Embryonic facial prominence (tissue), 1 donor: ENCODE data around the gene RHBDL3.
"Not testable (repeated sequence)": the region's sequence is repeated elsewhere in the genome, so short reads cannot be mapped to it uniquely, and the experiment has no call there.

Experiments used
- DNase-seq: peaks from one replicate; pipeline ENCODE4 v3.0.0-alpha.2; 2016; ENCODE audit errors: extremely low spot score

Gene RHBDL3

DNA sequence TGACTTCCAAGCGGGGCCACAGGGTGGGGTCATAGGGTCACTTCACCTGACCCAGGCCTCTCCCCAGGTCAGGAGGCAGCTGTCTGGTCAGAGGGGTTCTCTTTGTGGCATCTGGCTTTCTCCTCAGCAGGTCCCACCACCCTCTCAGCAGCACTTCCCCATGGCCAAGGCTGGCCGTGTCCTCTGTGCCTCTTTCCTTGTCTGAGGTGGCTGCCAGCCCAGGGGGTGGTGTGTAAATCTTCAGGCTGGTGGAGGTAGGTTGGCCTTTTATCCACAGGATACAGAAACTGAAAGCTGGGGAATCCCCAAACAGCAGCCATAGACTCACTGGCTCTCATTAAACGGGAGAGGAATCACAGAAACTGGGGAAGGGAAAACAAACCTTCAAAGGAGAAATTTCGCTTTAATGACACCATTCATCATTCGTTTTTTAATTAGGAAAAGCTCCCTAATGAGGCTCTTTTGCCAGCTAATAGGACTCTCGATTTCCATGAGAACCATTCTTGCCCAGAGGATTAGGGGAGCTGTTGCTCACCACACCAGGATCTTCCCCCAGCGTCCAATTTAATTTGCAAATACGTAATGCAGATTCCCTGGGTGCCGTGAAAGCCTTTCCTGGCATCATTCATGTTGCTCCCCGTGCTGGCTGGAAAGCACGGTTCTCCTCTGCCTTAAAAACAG, 58.3 kb downstream of the RHBDL3 start:
- no peak for DNase-seq

DNA sequence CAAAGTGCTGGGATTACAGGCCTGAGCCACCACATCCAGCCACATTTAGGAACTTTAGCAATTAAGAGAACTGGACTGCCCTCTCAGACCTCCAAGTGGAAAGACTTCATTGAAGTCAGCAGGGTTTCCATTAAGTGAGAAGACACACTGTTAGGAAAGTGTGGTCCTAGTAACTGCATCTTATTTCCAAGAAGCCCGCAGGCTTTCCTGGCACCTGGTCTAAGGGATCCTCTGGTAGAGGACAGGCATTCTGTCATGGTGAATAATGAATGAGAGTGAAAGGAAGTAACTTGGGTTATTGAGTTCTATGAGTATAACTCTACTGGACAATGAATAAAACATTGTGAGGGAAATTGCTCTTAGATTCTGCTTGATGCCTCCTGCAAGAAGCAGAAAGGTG, 62.3 kb downstream of the RHBDL3 start:
- DNase-seq = no peak

DNA sequence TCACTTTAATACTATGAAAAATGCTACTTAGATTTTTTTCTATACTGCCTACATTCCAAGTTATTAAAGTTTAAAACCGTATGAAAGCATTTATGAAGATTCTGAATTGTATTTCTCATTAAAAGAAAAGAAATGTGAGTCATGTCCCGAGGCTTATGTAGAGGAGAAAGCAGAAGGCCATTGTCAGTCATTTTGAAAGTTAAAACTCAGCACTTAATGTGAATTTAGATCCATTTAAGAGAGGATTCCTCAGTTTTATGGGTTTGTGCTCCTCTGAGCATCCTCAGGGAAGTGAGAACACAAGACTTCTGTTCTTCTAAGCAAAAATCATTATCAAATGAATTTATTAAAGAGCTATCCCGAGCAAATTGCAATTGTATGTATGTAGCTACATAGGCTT, 64.5 kb downstream of the RHBDL3 start:
- DNase-seq = no peak

DNA sequence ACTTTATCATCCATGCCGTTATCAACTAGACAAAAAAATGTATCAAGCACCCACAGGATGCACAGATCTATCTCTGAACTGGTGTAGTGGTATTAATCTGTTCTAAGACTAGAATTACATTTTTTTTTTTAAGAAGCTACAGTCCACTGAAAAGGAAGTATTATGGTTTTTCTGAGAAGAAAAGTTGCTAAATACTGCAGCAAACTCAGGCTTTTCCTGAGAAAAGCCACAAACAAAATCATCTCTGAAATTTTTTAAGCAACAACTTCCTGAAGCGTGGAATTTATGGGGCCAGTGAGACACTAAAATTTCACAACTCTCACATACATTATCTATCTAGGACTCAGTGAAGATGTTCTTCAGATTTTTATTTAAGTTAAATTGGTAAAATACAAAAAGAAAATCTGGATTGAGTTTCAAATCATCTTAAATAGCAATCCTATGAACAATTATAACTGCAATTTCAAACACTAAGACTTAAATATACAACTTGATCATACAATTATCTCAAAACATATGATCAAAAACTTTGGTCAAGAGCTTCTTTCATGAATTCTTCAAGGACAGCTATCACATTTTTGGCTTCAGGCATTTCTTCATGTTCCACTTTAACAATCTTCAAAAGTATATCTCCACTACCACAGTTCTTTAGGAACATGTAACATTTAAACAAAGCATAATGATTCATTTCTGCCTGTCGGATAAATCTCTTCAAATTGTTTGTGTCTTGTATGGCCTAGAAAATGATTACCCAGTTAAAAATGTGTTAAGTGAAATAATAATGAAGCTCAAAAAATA, 65.8 kb downstream of the RHBDL3 start:
- no peak for DNase-seq

DNA sequence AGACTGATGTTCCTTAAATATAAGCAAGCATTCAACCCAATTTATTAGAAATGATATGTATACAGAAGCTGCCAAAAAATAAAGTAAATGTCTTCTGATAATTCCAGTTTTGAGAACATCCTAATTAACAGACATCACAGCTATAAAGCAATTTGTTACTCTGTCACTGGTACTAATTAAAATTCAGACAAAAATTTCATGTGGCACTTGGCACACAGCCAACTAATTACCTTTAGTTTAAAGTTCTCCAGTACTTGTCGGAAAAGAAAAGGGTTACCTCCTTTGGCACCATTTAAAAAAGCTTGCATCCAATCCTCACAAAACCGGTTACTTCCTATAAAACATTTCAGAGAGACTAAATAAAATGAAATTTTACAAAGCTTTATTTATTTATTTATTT, 67.6 kb downstream of the RHBDL3 start:
- DNase-seq = no peak

DNA sequence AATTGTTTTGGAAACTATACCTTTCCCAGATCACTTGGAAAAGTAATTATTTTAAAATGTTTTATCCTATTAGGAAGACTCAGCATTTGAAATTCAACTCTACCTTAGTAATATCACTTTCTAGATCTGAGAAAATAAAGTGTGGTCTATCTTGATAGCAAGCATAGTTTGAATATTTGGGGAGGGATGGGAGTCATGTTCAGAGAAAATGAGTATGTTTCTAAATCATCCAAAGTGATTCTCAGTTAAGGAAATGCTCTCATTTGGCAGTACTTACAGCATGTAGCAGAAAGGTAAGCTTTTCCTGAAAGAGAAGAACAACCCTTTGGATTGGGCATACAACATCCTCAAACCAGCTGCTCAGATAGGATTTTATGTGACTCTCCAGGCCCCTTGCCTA, 69.4 kb downstream of the RHBDL3 start:
- no peak for DNase-seq

DNA sequence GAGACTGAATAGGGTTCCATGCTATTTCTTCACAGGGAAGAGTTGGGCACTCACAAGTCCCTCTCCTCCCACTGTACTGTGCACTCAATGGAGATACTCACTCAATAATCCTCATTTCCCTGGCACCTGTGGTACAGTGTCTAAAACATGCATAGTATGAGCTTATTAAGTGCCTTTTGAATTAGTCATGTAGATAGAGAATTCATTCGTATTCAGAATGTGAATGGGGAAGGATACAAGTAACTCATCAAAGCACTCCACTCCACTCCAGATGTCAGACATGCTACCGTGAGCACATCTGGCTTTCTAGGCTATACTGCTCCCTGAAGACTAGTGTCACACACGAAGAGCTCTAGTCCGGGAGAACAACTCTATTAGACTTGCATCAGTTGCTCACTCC, 70.1 kb downstream of the RHBDL3 start:
- DNase-seq = no peak

DNA sequence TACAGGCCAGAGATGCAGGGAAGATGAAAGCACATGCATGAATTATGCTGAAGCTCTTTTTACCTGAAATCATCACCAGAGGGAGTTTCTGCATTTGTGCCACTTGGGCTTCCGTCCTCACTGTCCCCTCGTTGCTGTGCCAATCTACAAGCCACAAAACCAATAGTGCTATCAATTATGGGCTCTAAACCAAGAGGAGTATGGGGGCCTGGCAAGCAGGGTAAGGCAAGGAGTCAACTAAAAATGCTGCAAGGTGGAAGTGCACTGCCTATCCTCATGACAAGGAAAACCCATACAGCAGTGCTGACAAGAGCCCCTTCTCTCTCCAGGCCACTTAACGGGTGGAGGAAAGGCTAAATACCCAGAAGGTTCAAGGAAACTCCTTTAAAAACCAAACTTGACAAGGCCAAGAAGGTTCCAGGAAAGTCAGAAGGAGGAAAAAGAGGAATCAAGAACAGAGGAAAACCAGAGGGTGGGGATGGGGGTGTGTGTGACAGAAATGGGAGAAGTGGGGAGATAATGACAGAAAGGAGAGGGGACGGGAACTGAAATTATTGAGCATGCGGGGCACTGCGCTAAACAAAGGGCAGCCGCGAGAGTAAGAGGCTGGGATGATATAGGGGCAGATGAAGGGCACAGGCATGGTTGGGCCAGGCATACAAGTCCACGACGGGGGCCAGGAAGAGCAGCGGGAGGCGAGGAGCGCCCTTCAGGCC, 75.7 kb downstream of the RHBDL3 start:
- DNase-seq = no peak

DNA sequence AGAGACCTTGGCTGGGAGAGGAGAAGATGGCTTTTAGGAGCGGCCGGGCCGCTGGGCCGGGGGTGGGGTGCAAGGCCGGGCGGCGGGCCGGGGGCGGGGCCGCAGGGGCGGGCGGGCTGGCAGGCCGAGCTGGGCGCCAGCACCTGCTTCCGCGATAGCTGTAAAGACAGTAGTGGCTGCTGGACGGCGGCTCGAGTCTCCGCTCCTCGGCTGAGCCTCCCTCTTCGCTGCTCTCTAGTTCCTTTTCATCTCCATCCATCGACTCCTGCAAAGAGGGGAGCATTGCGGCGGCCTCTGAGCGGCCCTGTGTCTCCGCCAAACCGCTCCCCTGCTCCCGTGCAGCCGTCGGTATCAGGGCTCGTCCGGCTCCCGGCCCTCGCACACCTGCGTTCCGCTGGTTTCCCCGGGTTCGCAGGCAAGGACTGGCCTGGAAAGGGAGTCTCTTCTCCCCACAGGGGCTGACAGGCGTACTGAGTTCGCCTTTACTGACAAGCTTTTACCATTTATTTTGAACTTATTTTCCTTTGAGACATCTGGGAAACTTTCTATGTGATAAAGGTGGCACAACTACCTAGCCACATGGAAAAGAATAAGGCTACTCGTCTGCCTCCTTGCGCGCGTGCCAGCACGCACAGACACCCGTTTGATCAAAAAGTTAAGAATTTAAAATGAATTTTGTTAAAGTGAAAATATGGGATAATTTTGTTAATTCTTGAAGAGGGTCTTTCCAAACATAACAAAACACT, 76.4 kb downstream of the RHBDL3 start, which contains the start of gene C17orf75:
Gene C17orf75 (minus strand): TSS at position 317 of the 746 bp plus-strand sequence. CDS start 34 bp downstream, at position 283.
- peak; percentile 54 for DNase-seq

DNA sequence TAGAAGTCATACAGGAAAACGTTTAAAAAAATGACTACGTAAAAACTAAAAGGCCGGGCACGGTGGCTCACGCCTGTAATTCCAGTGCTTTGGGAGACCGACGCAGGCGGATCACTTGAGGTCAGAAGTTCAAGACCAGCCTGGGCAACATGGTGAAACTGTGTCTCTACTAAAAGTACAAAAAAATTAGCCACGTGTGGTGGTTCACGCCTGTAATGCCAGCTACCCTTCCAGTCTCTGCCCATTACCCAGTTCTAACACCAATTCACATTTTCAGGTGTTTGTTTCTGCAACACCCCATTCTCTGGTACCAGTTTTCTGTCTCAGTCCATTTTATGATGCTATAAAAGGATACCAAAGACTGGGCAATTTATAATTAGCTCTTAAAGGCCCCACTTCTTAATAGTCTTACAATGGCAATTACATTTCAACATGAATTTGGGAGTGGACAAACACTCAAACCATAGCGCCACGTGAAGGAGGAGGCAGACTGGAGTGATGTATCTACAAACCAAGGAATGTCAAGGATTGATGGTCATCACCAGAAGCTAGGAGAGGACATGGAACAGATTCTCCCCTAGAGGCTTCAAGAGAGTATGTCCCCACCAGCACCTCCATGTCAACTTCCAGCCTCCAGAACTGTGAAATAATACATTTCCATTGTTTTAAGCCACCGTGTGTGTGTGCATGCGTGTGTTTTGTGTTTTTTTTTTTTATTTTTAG, 77.1 kb downstream of the RHBDL3 start:
- no peak for DNase-seq

DNA sequence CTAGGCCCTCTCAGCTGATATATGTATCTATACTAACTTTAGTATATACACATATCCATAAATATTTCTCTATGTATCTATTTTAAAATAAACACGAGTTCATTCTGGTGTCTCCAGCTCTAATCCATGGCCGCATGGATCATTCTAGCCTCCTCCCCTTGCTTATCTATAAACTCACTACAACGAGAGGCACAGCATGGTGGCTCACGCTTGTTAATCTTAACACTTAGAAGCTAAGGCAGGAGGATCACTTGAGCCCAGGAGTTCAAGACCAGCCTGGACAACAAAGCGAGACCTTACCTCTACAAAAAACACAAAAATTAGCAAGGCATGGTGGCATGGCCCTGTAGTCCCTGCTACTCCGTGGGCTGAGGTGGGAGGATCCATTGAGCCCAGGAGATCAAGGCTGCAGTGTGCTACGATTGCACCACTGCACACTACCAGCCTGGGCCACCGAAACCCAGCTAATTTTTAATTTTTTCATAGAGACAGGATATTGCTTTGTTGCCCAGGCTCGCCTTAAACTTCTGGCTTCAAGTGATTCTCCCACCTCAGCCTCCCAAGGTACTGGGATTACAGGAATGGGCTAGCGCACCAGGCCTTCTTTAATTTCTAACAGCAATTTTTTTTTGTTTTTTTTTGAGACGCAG, 80.4 kb downstream of the RHBDL3 start:
- DNase-seq = no peak

DNA sequence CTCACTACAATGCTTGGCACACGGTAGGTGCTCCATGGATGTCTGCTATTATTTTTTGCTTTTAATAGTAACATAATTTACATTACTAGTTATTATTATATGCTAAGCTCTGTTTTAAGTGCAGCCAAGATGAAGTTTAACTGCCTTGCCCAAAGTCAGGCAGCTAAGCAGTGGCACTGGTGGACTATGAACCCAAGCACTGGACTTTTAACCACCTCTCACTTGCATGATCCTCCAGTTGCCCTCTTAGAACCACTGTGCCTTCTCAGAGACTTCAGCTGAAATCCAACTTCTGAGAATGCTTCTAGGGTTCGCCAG, 82.8 kb downstream of the RHBDL3 start:
- DNase-seq = no peak

DNA sequence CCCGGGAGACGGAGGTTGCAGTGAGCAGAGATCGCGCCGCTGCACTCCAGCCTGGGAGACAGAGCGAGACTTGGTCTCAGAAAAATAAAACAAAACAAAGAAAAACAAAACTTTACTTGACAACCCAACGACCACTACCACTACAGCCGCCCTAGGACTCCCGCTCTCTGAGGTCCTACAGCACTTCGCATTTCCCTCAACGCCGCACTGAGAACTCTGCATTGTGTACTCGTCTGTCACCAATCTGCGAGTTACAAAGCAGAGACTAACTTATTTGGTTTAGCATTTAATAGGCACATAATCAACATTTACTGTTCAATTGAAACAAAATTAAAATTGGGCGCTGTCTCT, 83.8 kb downstream of the RHBDL3 start:
- DNase-seq = no peak

DNA sequence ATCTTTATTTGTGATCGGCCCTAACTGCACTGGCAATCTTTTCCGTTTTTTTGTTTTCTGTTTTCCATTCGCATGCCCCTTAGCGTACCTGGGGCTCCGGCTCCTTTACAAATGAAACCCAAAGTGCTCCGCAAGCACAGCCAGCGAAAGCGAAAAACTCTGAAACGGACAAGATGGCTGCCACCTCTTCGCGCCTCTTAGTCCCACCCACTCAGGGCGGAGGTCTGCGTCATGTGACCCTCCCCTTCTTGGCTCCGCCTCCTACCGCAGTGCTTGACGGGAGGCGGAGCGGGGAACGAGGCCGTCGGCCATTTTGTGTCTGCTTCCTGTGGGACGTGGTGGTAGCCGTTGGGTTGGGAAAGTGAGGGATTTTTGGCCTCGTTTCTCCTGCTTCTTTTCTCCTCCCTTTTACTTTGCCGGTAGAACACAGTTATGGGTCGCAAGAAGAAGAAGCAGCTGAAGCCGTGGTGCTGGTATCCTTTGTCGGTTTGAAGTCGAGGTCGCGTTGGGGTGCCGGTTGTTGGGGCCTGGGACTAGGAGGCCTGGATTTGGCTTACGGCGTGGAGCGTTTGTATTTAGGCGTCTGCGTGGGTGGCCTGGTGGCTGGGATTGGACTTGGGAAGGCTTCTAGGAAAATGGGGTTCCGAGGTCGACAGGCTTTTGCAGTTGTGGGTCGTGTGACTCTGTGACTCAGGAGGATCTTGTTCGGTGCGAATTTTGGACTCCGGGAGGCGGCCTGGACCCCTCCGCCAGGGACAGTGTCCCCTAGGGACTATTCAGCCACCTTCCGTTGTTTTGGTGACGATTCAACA, 84.4 kb downstream of the RHBDL3 start, which contains the start of gene ZNF207:
Gene ZNF207 (plus strand): TSS at position 304 of the 812 bp plus-strand sequence. CDS start 129 bp downstream, at position 433.
- DNase-seq = peak; percentile 96

DNA sequence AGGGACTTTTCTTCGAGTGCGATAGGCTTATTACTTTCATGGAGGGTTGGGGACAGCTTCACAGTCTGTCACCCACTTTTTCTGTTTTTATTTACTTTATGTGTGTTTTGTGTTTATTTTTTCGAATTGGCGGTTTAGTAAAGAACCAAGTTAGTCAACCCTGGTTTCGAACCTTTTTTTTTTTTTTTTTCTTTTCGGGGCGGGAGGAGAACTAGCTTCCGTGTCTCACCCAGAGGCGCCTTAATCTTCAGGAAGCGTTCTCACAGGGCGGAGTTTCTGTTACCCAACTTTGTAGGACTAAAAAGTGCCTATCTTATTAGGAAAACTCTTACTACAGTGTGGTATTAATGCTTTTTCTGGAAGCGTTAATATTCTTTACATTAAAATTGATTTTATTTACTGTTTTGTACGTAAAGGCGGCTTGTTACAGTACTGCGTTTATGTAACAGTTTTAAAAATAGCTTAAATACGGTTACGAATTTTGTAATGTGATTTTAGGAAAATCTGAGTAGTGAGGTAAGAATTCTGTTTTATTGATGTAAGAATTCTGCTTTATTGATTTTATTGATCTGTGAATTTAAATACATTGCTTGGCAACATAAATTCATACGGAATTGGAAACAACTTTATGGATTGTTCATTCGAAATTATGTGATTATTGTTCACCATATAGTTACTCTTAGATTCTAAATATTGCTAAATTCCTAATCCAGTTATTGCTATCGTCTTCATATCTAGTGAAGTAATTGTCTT, 85.2 kb downstream of the RHBDL3 start:
- DNase-seq = peak; percentile 52

DNA sequence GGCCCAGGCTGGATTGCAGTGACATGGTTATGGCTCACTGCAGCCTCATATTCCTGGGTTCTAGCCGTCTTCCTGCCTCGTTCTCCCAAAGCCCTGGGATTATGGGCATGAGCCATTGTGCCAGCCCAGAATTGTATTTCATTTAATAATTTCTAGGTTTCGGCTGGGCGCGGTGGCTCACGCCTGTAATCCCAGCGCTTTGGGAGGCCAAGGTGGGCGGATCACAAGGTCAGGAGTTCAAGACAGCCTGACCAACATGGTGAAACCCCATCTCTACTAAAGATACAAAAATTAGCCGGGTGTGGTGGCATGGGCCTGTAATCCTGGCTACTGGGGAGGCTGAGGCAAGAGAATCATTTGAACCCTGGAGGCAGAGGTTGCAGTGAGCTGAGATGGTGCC, 87.1 kb downstream of the RHBDL3 start:
- not testable (repeated sequence) for DNase-seq

DNA sequence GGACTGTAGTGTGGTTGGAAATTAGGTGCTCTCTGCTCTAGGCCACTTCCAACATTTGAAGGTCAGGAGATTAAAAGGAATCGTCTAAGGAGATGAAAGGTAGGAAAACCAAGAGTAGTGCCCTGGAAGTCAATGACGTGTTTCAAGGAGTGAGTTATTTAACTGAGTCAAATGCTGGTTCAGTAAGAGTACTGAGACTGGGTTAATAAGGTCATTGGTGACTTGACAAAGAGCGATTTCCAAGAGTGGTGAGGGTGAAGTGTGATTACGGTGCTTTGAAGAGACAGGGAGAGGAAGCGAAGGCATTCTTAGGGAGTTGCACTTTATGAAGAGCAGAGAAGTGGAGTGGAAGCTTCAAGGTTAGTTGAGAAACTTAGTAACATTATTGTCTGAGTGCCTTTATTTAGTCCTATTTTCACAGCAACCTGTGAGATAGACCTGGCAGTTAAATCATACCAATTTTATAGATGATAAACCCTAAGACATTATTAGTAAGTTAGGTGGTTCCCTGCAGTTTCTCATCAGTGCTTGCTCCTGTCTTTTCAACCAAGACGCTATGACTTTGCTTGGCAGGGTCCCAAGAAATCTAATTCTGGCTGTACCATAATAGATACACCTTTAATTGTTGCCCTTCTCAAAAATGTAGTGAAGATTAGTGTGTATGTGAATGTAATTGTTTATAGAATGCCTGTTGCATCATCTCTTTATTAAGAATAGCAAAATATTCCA, 90.2 kb downstream of the RHBDL3 start:
- no peak for DNase-seq

DNA sequence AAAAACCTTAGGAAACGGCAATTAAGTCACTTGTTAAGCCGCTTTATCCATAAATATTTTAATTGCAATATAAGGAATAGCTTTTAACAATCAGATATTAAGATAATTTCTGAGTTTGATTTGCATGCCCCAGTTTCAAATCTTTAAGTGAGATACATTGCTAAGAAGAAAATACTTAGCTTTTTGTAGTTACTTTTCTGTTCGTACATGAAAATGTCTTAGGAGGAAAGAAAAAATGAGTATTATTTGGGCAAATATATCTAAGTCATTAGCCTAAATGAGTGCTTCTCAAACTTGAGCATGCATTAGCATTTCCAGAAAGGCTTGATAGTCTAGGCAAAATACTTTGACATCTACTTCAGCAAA, 90.7 kb downstream of the RHBDL3 start:
- no peak for DNase-seq

DNA sequence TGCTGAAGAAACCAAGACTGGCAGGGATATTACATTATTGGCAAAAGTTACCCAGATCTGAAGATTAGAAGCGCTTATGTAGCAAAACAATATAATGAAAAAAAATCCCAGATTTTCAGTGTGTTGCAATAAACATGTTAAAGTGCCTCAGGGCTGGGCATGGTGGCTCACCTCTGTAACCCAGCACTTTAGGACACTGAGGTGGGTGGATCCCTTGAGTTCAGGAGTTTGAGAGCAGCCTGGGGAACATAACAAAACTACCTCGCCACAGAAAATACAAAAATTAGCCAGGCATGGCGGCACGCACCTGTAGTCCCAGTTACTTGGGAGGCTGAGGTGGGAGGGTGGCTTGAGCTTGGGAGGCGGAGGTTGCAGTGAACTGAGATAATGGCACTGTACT, 91.1 kb downstream of the RHBDL3 start:
- DNase-seq = no peak
